ENCODE measurements around the gene POU2F1. TPM values are rescaled to one million over a fixed set of nuclear protein-coding genes. Genes with fewer than 3 reads are reported as not detected.

The POU2F1 gene
- total RNA-seq, 1 experiment from 2014 or later: 24.5 TPM

GRCh38 chr1:167231873-167232450, 11.3 kb downstream of the POU2F1 start:
- ChIA-PET POLR2A (interaction anchor here (2.3 kb wide), 1 partner anchor 12 kb away, joined by 14 read pairs; the partner anchor contains the start of gene POU2F1), RAD21 (ENCODE audit: low non-redundant PET in 1 of 2, low total read pairs in 2 of 2, uncharacterized antibody in 2 of 2, unreplicated experiment in 2 of 2) (no interaction called here), CTCF (interaction anchor here (0.7 to 1.4 kb wide), 2 partner anchors 12 kb away, joined by 3 to 5 read pairs; partner anchors contain the start of gene POU2F1)
- DNase-seq (ENCODE audit: low read depth, low spot score): no peak
- peaks cover 91% of the 10 kb centered on the region for H3K79me2 ChIP-seq (ENCODE audit: insufficient read depth, low read length)
- intact Hi-C loops (cut with micrococcal nuclease): no loop called here
- H3K9me2 ChIP-seq (ENCODE audit: insufficient read depth): no peaks in the 10 kb centered on the region
- H3K4me2 ChIP-seq (ENCODE audit: low read length): no peak overlapping the region
- TF ChIP-seq EZH2 (IDR thresholded peaks at IDR 0.05): no peak
- no peak for TF ChIP-seq JUND (IDR thresholded peaks at IDR 0.05)
- peaks cover 0 to 16% of the 10 kb centered on the region in 2 experiments; a peak in 2 of 4 replicates for H3K4me1 ChIP-seq (ENCODE audit: control insufficient read depth in 1 of 2, insufficient read depth in 2 of 2, low read length in 2 of 2)
- no peak overlapping the region for H2AFZ ChIP-seq (ENCODE audit: low read depth, low read length, poor library complexity, severe bottlenecking)
- H3K4me3 ChIP-seq (replicated peaks in 1 of 2; ENCODE audit: low read depth in 1 of 2, low read length in 2 of 2): no peak overlapping the region
- no peaks in the 10 kb centered on the region for H3K27me3 ChIP-seq (ENCODE audit: insufficient read depth, low read length)
- no peak overlapping the region for H3K27ac ChIP-seq (ENCODE audit: low read depth, low read length)
- BruUV-seq (replicated peaks): no TSS peak
- H3K36me3 ChIP-seq (ENCODE audit: control insufficient read depth in 1 of 2, insufficient read depth in 2 of 2, low read length in 2 of 2): no peaks in the 10 kb centered on the region
- H3K9me3 ChIP-seq (ENCODE audit: control insufficient read depth in 1 of 2, insufficient read depth in 1 of 2, low read depth in 1 of 2, low read length in 2 of 2): no peaks in the 10 kb centered on the region
- ATAC-seq: no peak
- no peaks in the 10 kb centered on the region for H4K20me1 ChIP-seq (ENCODE audit: insufficient read depth)
- no peak overlapping the region for H3K9ac ChIP-seq (ENCODE audit: low read length)

- Histone ChIP-seq H3K9me2 (ENCODE audit: insufficient read depth) (no peaks in the 10 kb centered on the region), H3K4me2 (ENCODE audit: low read length) (no peak overlapping the region), H3K79me2 (ENCODE audit: insufficient read depth, low read length) (peaks cover 90% of the 10 kb centered on the region), H3K36me3 (ENCODE audit: control insufficient read depth in 1 of 2, insufficient read depth in 2 of 2, low read length in 2 of 2) (no peaks in the 10 kb centered on the region), H3K9me3 (ENCODE audit: control insufficient read depth in 1 of 2, insufficient read depth in 1 of 2, low read depth in 1 of 2, low read length in 2 of 2) (no peaks in the 10 kb centered on the region), H3K4me3 (replicated peaks in 1 of 2; ENCODE audit: low read depth in 1 of 2, low read length in 2 of 2) (no peak overlapping the region), H3K27me3 (ENCODE audit: insufficient read depth, low read length) (no peaks in the 10 kb centered on the region), H3K4me1 (ENCODE audit: control insufficient read depth in 1 of 2, insufficient read depth in 2 of 2, low read length in 2 of 2) (peaks cover 0 to 15% of the 10 kb centered on the region in 2 experiments; a peak in 2 of 4 replicates), H2AFZ (ENCODE audit: low read depth, low read length, poor library complexity, severe bottlenecking) (no peak overlapping the region), H3K9ac (ENCODE audit: low read length) (no peak overlapping the region), H4K20me1 (ENCODE audit: insufficient read depth) (no peaks in the 10 kb centered on the region), H3K27ac (ENCODE audit: low read depth, low read length) (no peak overlapping the region)
- TF ChIP-seq SIN3A (IDR thresholded peaks at IDR 0.05; ENCODE audit: low read depth): no peak
- no peak for TF ChIP-seq SP1 (IDR thresholded peaks at IDR 0.05; ENCODE audit: low read depth)
- no peak for TF ChIP-seq ELF1 (IDR thresholded peaks at IDR 0.05; ENCODE audit: borderline replicate concordance, low read depth)
- no peak for TF ChIP-seq JUND (IDR thresholded peaks at IDR 0.05)
- DNase-seq (ENCODE audit: low read depth, low spot score) (no peak), ATAC-seq (no peak)
- POLR2A ChIA-PET: no interaction called here
- intact Hi-C loops (cut with micrococcal nuclease): no loop called here
- RAD21 ChIA-PET (ENCODE audit: low non-redundant PET in 1 of 2, low total read pairs in 2 of 2, uncharacterized antibody in 2 of 2, unreplicated experiment in 2 of 2): no interaction called here
- BruUV-seq (replicated peaks): no TSS peak
- CTCF ChIA-PET: interaction anchor here (0.7 to 1.4 kb wide), 2 partner anchors 11 to 12 kb away, joined by 3 to 5 read pairs; partner anchors contain the start of gene POU2F1
Observed at GRCh38 chr1:167232801-167233200, 12.1 kb downstream of the POU2F1 start.

Measured in HCT116 (cell line).